ENCODE data around the gene IRF8. TPM values are rescaled to one million over a fixed set of nuclear protein-coding genes. Genes with fewer than 3 reads are reported as not detected.
"Not testable (repeated sequence)": the region's sequence is repeated elsewhere in the genome, so short reads cannot be mapped to it uniquely, and the experiment has no call there.

The IRF8 gene
- total RNA-seq = 10 to 100 TPM in 1 of 2 donors, 1 to 10 TPM in 1; 6.3 to 12.1 TPM

GRCh38 chr16:85898521-85899442, at the start of gene IRF8:
Gene IRF8, plus strand, starts transcription at chr16:85899162. Its CDS starts 3,854 bp downstream, at chr16:85903016.
- H3K4me1 Mint-ChIP-seq = peaks cover 33% of the 10 kb centered on the region
- peaks cover 39% of the 10 kb centered on the region for H3K36me3 Mint-ChIP-seq (ENCODE audit: low read depth)
- H3K27ac Mint-ChIP-seq = no peak within 1 kb of the TSS
- peaks cover 39% of the 10 kb centered on the region for H3K27me3 Mint-ChIP-seq
- no peaks in the 10 kb centered on the region for H3K9me3 Mint-ChIP-seq
- ATAC-seq (replicated peaks) = peak; percentile 71
- peak within 1 kb of the TSS; percentile 87 for H3K4me3 Mint-ChIP-seq

DNA sequence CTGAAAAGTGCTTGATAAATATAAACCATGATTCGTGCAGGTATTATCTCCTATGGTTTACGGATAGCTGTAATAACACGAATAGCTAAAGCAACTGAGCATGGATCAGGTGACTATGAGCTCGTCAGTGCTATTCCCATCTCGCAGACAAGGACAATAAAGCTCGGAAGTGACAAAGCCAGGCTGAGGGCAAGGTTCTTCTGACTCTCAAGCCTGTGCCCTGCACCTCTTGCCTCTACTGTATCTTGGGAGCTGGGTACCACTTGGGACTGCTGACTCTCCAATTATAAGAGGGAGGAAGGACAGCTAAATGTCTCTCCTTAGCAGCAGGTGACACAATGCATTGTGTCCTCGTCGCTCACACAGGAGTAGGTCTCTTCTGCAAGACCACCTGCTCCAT, 49.6 kb upstream of the IRF8 start:
- Mint-ChIP-seq H3K4me1 (no peaks in the 10 kb centered on the region), H3K4me3 (no peak overlapping the region), H3K36me3 (ENCODE audit: low read depth) (no peaks in the 10 kb centered on the region), H3K9me3 (no peaks in the 10 kb centered on the region), H3K27ac (no peak overlapping the region), H3K27me3 (peaks cover 29% of the 10 kb centered on the region)
- ATAC-seq (replicated peaks) = no peak

DNA sequence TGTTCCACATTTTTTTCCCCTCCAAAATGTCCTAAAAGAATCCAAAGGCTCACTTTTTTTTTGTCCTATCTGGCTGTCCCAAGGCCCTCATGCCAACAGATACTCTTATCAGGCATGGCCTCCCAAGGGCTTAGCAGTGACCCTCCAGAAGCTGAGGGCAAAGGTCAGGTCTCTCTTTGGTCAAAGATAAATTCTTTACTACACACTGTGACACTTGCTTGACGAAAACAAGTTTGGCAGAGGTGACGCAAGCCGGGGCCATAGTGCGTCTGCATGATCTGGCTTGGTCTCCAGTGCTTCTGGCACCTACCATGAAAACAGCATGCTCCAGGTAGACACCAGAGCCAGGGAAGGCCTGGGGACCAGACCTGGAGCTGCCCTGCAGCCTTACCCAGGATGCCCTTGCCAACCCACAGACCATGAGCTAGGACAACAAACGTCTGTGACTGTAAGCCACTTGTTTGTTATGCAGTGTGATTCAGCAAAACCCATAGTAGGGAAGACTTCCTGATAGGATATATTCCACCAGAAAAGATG, 48.5 kb upstream of the IRF8 start:
- Mint-ChIP-seq H3K27ac (no peak overlapping the region), H3K4me1 (no peaks in the 10 kb centered on the region), H3K9me3 (no peaks in the 10 kb centered on the region), H3K4me3 (no peak overlapping the region), H3K27me3 (peaks cover 22% of the 10 kb centered on the region), H3K36me3 (ENCODE audit: low read depth) (no peaks in the 10 kb centered on the region)
- no peak for ATAC-seq (replicated peaks)

DNA sequence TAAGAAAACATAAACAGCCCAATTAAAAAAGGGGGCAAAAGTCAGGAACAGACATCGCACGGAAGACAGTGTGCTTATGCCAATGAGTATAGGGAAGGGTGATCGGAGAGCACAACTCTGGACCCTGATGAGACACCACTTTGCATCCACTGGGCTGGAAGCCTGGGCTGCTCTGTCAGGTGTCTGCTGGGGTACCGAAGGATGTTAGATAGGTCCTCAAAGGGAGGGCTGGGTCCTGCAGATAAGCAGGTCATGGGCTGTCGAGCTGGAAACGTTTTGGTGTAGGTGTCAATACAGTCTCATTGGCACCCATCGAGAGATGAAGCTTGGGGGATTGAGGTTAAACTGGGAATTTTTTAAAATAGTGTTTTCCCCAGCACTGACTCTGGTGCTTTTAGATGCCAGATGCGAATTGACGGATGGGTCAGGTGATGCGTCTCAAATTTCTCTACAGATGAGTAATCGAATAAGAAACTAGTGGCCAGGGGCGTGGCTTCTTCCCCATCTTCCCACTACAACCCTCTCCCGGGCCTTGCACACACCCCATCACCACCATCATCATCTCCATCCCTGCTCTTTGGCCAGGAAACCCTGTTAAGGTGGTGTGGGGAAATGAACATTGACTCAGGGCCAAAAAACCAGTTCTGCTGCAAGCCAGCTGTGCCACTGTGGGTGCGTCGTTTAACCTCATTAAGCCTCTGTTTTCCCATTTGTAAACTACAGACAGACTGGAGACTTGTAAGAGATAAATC, 47.8 kb upstream of the IRF8 start:
- no peak overlapping the region for H3K4me3 Mint-ChIP-seq
- H3K36me3 Mint-ChIP-seq (ENCODE audit: low read depth) = no peaks in the 10 kb centered on the region
- no peak for ATAC-seq (replicated peaks)
- no peaks in the 10 kb centered on the region for H3K4me1 Mint-ChIP-seq
- H3K27me3 Mint-ChIP-seq = peaks cover 27% of the 10 kb centered on the region
- H3K27ac Mint-ChIP-seq = no peak overlapping the region
- H3K9me3 Mint-ChIP-seq = no peaks in the 10 kb centered on the region

- Mint-ChIP-seq H3K4me3 (no peak overlapping the region), H3K9me3 (no peaks in the 10 kb centered on the region), H3K4me1 (no peaks in the 10 kb centered on the region), H3K36me3 (ENCODE audit: low read depth) (no peaks in the 10 kb centered on the region), H3K27ac (no peak overlapping the region), H3K27me3 (peaks cover 14% of the 10 kb centered on the region)
- no peak for ATAC-seq (replicated peaks)
Observed at GRCh38 chr16:85853547-85854545, 45.1 kb upstream of the IRF8 start.

DNA sequence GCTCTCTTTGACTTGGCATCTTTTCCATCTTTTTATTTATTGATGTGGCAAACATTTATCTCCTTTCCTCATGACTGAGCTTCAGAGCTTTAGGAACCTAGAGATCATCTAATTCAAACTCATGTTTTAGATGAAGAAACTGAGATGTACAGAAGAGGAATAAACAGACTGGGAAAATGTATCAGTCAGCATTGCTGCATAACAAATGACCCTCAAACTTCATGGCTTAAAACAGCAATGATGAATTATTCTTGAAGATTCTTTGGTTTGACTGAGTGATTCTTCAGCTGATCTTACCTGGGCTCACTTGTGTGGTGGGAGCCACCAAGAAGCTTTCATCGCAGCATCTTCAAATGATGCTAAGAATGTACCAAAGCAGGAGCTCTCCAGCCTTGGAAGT, 44.0 kb upstream of the IRF8 start:
- Mint-ChIP-seq H3K36me3 (ENCODE audit: low read depth) (no peaks in the 10 kb centered on the region), H3K27ac (no peak overlapping the region), H3K4me3 (no peak overlapping the region), H3K9me3 (no peaks in the 10 kb centered on the region), H3K27me3 (peaks cover 20% of the 10 kb centered on the region), H3K4me1 (no peaks in the 10 kb centered on the region)
- ATAC-seq (replicated peaks) = no peak

- H3K27ac Mint-ChIP-seq = no peak overlapping the region
- no peak overlapping the region for H3K4me3 Mint-ChIP-seq
- peaks cover 16% of the 10 kb centered on the region for H3K27me3 Mint-ChIP-seq
- peak; percentile 34 for ATAC-seq (replicated peaks)
- H3K4me1 Mint-ChIP-seq = no peaks in the 10 kb centered on the region
- no peaks in the 10 kb centered on the region for H3K36me3 Mint-ChIP-seq (ENCODE audit: low read depth)
- H3K9me3 Mint-ChIP-seq = no peaks in the 10 kb centered on the region
Observed at GRCh38 chr16:85856079-85856478, 42.9 kb upstream of the IRF8 start.

- Mint-ChIP-seq H3K36me3 (ENCODE audit: low read depth) (no peaks in the 10 kb centered on the region), H3K9me3 (no peaks in the 10 kb centered on the region), H3K4me1 (no peaks in the 10 kb centered on the region), H3K27ac (no peak overlapping the region), H3K4me3 (no peak overlapping the region), H3K27me3 (peaks cover 16% of the 10 kb centered on the region)
- no peak for ATAC-seq (replicated peaks)
Observed at GRCh38 chr16:85856585-85856984, 42.4 kb upstream of the IRF8 start.

GRCh38 chr16:85857406-85857805, 41.6 kb upstream of the IRF8 start:
- Mint-ChIP-seq H3K27ac (no peak overlapping the region), H3K36me3 (ENCODE audit: low read depth) (no peaks in the 10 kb centered on the region), H3K9me3 (no peaks in the 10 kb centered on the region), H3K4me3 (no peak overlapping the region), H3K4me1 (no peaks in the 10 kb centered on the region), H3K27me3 (peaks cover 16% of the 10 kb centered on the region)
- ATAC-seq (replicated peaks) = no peak

GRCh38 chr16:85858571-85858970, 40.4 kb upstream of the IRF8 start:
- not testable (repeated sequence) for H3K4me3 Mint-ChIP-seq, H3K4me1 Mint-ChIP-seq

GRCh38 chr16:85858984-85859817, 39.8 kb upstream of the IRF8 start:
- H3K4me3 Mint-ChIP-seq = no peak overlapping the region
- H3K9me3 Mint-ChIP-seq = no peaks in the 10 kb centered on the region
- no peaks in the 10 kb centered on the region for H3K4me1 Mint-ChIP-seq
- H3K27me3 Mint-ChIP-seq = peaks cover 20% of the 10 kb centered on the region
- H3K36me3 Mint-ChIP-seq (ENCODE audit: low read depth) = no peaks in the 10 kb centered on the region
- H3K27ac Mint-ChIP-seq = no peak overlapping the region
- ATAC-seq (replicated peaks) = no peak

More at GRCh38 chr16:85858571-85858970, 40.4 kb upstream of the IRF8 start:
- H3K36me3 Mint-ChIP-seq (ENCODE audit: low read depth); H3K27ac Mint-ChIP-seq; ATAC-seq (replicated peaks); H3K9me3 Mint-ChIP-seq: not testable (repeated sequence)
- H3K27me3 Mint-ChIP-seq = peaks cover 16% of the 10 kb centered on the region

DNA sequence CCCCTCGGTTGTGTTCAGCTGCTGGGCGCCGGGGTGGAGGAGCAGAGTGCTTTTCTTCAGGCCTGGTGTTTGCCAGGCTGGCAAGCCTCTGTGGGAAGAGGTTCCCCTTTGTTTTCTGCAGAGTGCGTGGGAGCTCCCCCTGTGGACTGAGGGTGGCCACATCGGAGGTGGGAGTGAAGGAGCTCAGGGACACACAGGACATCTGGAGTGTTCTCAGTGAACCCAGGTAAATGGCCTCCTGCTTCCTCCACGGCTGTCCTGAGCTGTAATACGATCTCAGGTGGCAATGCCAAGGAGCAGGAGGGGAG, 39.2 kb upstream of the IRF8 start:
- H3K27me3 Mint-ChIP-seq = peaks cover 20% of the 10 kb centered on the region
- H3K27ac Mint-ChIP-seq = no peak overlapping the region
- no peak overlapping the region for H3K4me3 Mint-ChIP-seq
- no peaks in the 10 kb centered on the region for H3K4me1 Mint-ChIP-seq
- no peaks in the 10 kb centered on the region for H3K36me3 Mint-ChIP-seq (ENCODE audit: low read depth)
- H3K9me3 Mint-ChIP-seq = no peaks in the 10 kb centered on the region
- ATAC-seq (replicated peaks) = no peak

DNA sequence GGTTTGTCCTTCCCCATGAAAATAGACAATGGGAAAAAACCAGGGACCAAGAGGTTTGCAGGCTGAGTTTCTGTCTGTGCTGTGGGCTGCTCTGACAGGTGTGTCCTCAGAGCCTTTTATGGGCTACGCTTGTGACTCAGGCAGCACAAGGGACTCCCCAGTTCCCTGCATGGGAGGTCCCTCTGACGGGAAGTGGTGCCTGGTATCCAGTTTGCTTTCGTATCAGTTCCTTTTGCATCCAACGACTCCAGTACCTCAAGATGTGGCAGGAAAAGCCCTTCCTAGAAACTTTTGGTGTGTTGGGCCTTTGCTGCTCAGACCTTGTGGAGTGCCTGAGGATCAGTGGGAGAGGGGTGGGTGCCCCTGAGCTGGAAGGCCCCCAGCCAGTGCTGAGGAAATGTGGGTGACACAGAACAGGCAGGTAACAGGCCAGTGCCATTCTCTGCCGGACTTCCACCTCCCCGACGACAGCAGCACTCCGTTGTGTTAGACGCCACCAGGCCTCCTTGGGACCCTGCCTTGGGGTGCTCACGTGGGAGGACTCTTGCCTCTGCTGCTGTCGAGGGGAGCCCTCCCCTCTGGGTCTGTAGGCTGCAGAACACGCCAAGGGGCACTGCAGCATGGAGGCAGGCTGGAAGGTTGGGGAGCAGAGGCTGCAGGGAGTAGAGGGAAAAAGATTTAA, 38.4 kb upstream of the IRF8 start:
- no peaks in the 10 kb centered on the region for H3K9me3 Mint-ChIP-seq
- H3K4me3 Mint-ChIP-seq = no peak overlapping the region
- H3K27ac Mint-ChIP-seq = no peak overlapping the region
- H3K27me3 Mint-ChIP-seq = peaks cover 20% of the 10 kb centered on the region
- no peaks in the 10 kb centered on the region for H3K4me1 Mint-ChIP-seq
- no peaks in the 10 kb centered on the region for H3K36me3 Mint-ChIP-seq (ENCODE audit: low read depth)
- peak; percentile 62 for ATAC-seq (replicated peaks)

Measured in activated T-helper 17 cell treated with anti-CD3 and anti-CD28 coated beads, Interleukin-2, amount 50 U/mL, for 72 hours (primary cell).